Stimulated activated CD4-positive, alpha-beta T cell treated with anti-CD3 and anti-CD28 coated beads, TNF-alpha, amount 100 ng/mL, for 24 hours (primary cell): Measurements from ENCODE around the gene NFYC.
A peak's percentile ranks its signal among the peaks of the same experiment; 100 is the strongest.
"Not testable (repeated sequence)": the region's sequence is repeated elsewhere in the genome, so short reads cannot be mapped to it uniquely, and the experiment has no call there.

Experiments
- DNase-seq, 3 experiments: peaks; one replicate each; pipeline ENCODE4 v3.0.0-alpha.2; 2020; ENCODE audit warnings: low read depth in 3 of 3

Gene NFYC

DNA sequence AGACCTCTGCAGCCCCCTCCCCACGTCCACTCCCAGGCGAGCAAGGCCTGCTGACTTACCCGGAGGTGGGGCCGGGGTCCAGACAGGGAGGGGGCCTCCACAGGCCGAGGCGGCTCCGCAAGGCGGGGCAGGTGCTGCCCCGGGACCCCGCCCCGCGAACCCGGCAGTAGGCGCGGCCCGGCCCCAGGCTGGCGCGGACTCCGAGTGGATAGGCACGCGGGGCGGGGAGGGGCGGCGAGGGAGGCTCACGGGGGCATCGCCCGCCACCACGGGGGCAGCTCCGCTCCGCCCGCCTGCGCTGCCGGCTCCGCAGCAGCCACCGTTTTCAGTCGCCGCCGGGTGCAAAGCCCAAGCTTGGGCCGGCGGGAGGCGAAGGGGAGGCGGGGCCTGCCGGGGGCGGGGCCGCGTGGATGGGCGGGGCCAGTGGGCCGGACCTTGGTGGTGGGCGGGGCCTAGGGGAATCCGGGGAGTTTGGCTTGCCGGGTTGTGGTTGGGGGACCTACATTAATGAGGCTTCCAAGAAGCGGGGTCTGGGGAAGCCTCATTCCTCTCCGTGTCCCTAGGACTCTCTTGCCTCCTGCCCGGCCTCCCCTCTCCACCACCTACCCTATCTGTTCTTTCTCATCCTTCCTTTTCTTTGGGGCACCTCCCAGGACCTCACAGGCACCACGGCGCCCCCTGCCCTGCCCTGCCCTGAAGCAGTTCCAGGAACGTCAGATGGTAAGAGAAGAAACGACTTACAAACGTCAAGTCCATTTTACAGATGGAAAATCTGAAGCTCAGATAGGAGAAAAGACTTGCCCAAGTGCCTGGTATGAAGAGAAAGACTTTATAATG, 26.0 kb upstream of the NFYC start, which contains the start of gene RIMS3:
Gene RIMS3, minus strand, starts transcription at position 348 of the 837 bp plus-strand sequence. CDS start 23,757 bp downstream, outside the sequence.
- peak; percentile 68 to 81 (median 76) for DNase-seq

- DNase-seq: peak; percentile 70 to 85 (median 77)
Measured at GRCh38 chr1:40668769-40669525, 22.6 kb upstream of the NFYC start.

GRCh38 chr1:40673452-40673851, 18.1 kb upstream of the NFYC start:
- DNase-seq: no peak

DNA sequence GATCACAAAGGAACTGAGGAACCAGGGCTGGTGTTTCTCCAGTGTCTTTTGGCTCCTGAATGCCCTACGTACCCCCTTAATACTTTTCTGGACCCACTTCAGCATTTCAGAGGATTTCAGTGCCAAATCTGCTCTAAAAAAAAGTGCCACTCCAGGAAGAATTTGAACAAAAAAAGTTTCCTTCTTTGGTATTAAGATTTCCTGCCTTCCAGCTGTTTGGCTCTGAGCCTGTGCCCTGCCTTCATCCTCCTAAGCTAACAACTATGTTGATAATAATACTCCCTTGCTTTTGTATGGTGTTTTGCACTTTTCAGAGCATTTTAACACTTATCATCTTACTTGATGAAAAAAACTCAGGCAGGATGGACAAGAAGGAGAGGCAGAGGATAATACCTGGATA, 15.0 kb upstream of the NFYC start:
- DNase-seq: no peak

DNA sequence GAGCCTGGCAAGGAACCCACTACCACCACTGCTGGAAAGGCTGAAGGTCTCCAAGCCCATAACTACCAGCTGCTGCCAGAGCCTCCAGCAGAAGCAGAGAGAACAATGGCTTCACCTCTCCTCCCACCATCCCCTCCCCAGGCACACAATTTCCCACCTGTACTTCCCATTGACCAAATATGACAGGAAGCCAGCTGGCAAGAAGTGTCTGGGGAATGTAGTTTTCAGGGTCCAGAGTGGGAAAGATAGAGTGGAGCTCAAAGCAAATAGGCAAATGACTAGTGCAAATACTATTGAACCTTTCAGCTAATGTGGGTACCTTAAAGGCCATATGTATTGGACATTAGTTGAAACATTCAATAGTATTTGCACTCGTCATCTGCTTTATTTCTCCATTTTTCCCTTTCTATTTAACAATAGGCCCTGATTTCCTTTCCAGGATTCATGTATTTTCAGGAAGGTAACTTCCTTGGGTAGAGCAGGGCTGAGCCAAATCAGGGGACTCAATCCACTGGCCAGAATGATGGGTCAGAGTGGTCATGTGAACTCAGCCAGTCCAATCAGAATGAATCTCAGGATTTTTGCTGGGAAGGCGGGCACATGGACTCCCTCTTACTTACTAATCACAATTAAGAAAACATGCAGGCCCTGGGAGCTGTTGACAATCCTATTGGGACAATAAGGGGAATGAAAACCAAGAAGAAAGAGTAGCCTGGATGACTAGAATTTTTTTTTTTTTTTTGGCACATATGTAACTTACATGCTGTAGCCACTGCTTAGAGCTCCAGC, 12.1 kb upstream of the NFYC start:
- DNase-seq: no peak

DNA sequence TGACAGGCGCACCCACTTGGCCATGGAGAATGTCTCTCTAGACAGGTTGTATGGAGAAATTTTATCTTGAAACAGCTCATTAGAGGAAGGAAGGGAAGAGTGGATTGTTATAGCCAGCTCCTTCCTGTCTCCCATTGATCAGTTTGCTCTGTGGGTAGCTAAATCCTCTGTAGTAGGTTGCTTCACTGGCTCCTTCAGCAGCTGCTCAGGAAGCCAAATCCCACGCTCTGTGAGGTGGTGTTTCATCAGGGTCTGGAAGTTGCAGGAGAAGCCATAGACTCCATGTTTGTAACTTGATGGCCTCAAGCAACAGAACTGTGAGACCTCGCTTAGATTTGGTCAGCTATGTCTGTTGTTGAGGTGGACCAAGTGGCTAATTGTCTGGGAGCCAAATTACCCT, 6.8 kb upstream of the NFYC start:
- DNase-seq: no peak

DNA sequence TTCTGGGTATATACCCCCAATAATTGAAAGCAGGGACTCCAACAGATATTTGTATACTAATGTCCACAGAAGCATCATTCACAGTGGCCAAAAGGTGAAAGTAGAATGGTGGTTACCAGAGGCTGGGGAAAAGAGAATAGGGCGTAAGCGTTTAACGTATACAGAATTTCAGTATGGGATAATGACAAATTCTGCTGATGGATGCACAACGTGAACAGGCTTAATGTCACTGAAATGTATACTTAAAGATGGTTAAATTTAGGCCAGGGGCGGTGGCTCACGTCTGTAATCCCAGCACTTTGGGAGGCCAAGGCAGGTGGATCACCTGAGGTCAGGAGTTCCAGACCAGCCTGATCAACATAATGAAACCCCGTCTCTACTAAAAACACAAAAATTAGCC, 4.4 kb upstream of the NFYC start:
- DNase-seq: no peak

DNA sequence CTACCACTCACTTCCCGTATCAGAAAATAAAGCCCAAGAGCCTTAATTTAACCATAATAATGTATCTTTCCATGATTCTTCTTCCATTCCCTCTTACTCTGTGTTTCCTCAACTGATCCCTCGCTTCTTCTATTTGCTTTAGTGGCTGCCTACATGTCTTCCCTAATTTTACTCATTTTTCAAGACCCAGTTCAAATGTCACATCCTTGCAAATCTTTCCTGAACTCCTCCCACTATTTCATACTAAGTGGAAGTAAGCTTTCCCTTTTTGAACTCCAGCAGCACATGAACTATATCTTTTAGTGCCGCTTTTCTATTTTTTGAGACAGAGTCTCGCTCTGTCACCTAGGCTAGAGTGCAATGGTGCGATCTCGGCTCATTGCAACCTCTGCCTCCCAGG, 3.8 kb upstream of the NFYC start:
- DNase-seq: no peak

DNA sequence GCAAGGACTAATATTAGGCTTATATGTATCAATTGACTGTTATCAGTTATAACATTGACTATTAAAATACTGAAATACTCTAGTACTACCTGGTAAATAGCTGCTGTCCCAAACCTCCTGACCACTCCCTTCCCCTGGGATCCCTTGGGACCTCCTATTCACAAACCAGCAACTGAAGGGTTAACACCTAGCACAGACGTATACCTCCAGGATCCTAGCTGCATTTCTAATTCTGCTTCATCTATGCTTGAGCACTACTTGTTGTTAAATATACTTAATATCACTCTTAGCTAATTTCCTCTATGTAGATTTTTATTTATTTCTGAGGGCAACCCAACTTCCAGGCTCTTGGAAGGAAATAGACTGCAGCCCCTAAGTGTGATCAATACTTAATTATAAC, 1.8 kb upstream of the NFYC start:
- DNase-seq: no peak

GRCh38 chr1:40690771-40691537, 550 bp upstream of the NFYC start:
- DNase-seq: no peak

GRCh38 chr1:40692429-40692895, 958 bp downstream of the NFYC start:
- DNase-seq: no peak

DNA sequence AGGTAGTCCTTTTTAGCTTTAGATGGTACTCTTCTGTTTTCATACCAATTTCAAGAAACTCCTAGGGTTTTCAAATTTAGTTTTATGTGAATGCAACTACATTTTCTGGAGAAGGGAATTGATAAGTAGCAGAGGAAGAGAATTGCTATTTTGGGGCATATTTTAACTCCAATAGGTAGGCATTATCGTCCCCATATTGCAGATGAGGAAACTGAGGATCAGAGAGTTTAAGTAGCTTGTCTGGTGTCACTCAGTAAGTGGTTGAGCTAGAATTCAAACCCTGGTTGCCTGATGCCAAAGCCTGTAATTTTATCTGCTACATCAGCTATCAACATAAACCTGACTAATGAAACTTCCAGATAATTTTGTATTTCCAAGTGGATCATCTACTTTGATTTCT, 1.9 kb downstream of the NFYC start:
- DNase-seq: no peak

GRCh38 chr1:40694353-40694874, 2.9 kb downstream of the NFYC start:
- no peak for DNase-seq

GRCh38 chr1:40696294-40696693, 4.8 kb downstream of the NFYC start:
- DNase-seq: no peak

DNA sequence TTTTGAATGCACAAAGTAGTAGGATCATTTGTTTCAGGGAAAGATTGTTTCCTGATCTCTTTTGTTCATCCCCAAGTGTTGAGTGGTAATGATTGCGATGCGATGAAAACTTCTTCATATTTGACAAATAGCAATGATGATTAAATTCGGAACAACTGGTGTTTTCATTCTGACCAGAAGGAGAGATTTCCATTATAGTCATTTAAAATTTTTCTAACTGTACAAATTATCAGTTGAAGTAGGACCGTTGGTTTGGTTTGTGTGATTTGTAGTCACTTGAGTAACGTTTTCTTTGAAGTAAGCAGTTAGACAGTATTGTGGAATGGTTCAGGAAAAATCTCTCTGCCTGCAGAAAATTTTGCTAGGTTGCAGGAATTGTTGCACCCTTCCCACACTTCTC, 5.9 kb downstream of the NFYC start:
- DNase-seq: no peak

GRCh38 chr1:40699787-40700186, 8.3 kb downstream of the NFYC start:
- no peak for DNase-seq

GRCh38 chr1:40701684-40702083, 10.2 kb downstream of the NFYC start:
- DNase-seq: no peak

DNA sequence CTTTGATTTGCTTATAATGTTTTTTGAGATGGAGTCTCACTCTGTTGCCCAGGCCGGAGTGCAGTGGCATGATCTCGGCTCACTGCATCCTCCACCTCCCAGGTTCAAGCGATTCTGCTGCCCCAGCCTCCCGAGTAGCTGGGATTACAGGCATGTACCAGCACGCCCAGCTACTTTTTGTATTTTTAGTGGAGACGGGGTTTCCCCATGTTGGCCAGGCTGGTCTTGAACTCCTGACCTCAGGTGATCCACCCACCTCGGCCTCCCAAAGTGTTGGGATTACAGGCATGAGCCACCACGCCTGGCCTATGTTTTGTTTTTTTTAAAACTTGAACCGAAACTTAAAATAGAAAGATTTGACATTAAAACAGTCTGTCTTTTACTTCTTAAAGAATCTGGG, 11.3 kb downstream of the NFYC start:
- DNase-seq: not testable (repeated sequence)

DNA sequence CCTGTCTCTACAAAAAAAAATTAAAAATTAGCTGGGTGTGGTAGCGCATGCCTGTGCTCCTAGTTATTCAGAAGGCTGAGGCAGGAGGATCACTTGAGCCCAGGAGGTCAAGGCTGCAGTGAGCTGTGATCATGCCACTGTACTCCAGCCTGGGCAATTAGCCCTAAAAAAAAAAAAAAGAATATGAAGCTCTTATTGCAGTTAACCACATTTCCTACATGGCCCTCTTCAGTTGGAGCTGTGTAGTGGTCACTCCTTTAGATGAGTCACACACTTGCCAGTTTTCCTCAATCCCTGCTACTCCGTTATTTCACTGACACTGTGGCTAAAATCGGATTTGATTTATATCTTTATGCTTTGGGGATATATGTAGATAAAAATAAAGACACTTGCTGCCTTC, 11.8 kb downstream of the NFYC start:
- no peak for DNase-seq

DNA sequence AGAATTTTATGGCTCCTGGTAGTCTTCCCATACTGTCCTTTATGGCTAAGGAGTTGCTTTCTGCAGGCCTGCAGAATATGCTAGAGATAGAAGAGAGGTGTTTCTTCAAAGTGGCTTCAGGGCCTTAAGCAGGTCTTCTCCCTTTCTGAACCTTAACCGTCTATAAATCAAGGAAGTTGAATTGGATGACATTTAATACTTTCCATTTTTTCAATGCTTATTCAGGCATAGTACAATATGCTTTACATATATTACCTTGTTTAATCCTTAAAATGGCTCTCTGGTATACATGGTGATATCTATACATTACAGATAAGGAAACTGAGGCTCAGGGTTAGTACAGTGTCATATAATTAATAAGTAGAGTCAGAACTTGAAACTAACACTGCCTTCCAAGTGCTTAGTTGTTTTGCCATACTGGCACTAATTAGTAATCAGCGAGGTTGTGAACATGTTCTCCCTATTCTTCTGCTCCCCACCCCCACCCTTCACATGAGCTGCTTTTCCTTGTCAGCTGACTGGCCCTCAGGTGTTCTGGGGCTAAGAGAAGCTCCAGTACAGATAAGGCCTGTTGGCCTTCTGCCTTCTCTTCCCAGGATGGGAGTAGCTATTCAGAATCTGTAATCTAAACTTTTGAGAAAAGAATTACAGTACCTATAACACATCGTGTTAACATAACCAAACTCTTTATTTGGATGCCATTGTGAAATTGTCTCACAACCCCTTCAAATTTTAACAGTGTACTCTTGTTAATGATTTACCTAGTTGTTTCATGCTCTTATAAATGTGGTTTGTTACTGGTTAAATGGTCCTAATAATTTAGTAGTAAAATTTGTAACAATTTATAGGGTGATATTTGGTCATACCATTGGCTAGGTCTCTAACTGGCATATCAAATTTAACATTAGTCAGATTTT, 13.6 kb downstream of the NFYC start:
- DNase-seq: no peak
